Suprapubic skin (tissue), 4 donors: ENCODE data around the gene LSM2. TPM values are rescaled to one million over a fixed set of nuclear protein-coding genes. Genes with fewer than 3 reads are reported as not detected.
"Not testable (repeated sequence)": the region's sequence is repeated elsewhere in the genome, so short reads cannot be mapped to it uniquely, and the experiment has no call there.

Source experiments
- DNase-seq, 2 donors: peaks; one replicate each; pipeline ENCODE4 v3.0.0-alpha.2; 2019; ENCODE audit warnings: low spot score in 2 of 2
- H3K27ac ChIP-seq: fragments of 200-600 bp; sonication (generic); one replicate; pipeline ENCODE4 v1.5.1; 2019
- H3K27me3 ChIP-seq: fragments of 200-600 bp; sonication (generic); one replicate; pipeline ENCODE4 v1.5.1; 2019
- H3K36me3 ChIP-seq: fragments of 200-600 bp; sonication (generic); one replicate; pipeline ENCODE4 v1.5.1; 2019
- H3K4me1 ChIP-seq: fragments of 200-600 bp; sonication (generic); one replicate; pipeline ENCODE4 v1.5.1; 2019
- H3K4me3 ChIP-seq: fragments of 200-600 bp; sonication (generic); one replicate; pipeline ENCODE4 v1.5.1; 2019; ENCODE audit warnings: mild to moderate bottlenecking
- H3K9me3 ChIP-seq: fragments of 200-600 bp; sonication (generic); one replicate; pipeline ENCODE4 v1.5.1; 2019
- CTCF ChIP-seq, 2 donors: fragments of 200-600 bp in 1 of 2; fragments of 450-650 bp in 1 of 2; sonication (generic) in 1 of 2; IDR thresholded peaks; one replicate each; pipeline ENCODE4 v1.5.1; 2016 to 2019; ENCODE audit warnings: antibody characterized with exemption in 2 of 2, mild to moderate bottlenecking in 1 of 2, moderate library complexity in 1 of 2
- EP300 ChIP-seq: sonication (generic); formaldehyde crosslinking; IDR thresholded peaks from one replicate; pipeline ENCODE4 v1.6.1; 2017; ENCODE audit warnings: antibody characterized with exemption
- POLR2A ChIP-seq, 2 donors: fragments of 450-650 bp; IDR thresholded peaks; one replicate each; pipeline ENCODE4 v1.6.1; 2017; ENCODE audit warnings: antibody characterized with exemption in 2 of 2, mild to moderate bottlenecking in 2 of 2, moderate library complexity in 2 of 2
- POLR2AphosphoS5 ChIP-seq, 3 donors: sonication (generic); formaldehyde crosslinking; IDR thresholded peaks; one replicate each; pipeline ENCODE4 v1.6.1; 2017; ENCODE audit warnings: antibody characterized with exemption in 3 of 3
- WGBS: methylation state at CpG from one replicate; pipeline ENCODE4 v1.1.5; 2018; 5-methylcytosine and 5-hydroxymethylcytosine counted together
- total RNA-seq, 4 donors: library from RNA; depleted of rRNA; stranded (reverse); fragments of >200 nt; gene quantifications; one replicate each; pipeline ENCODE4 v1.1.0, GENCODE V29; 2016

LSM2 gene
- total RNA-seq, 4 donors from 2014 or later, result 21.7 to 39.5 (median 30.2) TPM

GRCh38 chr6:31830886-31831335 is 24.1 kb upstream of the LSM2 start:
- Histone ChIP-seq H3K27me3 (no peaks in the 10 kb centered on the region), H3K4me1 (peaks cover 48% of the 10 kb centered on the region), H3K27ac (peak overlapping the region; percentile 68), H3K36me3 (no peaks in the 10 kb centered on the region), H3K9me3 (no peaks in the 10 kb centered on the region), H3K4me3 (peak overlapping the region; percentile 57)
- 29% methylated on average over 6 of the region's 6 CpGs for WGBS
- TF ChIP-seq POLR2A (IDR thresholded peaks at IDR 0.05) (no peak), CTCF (IDR thresholded peaks at IDR 0.05) (no peak), EP300 (no peak), POLR2AphosphoS5 (IDR thresholded peaks at IDR 0.05) (no peak)
- DNase-seq, result no peak

- H3K27me3 ChIP-seq, result no peaks in the 10 kb centered on the region
- under 1% methylated on average over 4 of the region's 15 CpGs for WGBS
- peak overlapping the region; percentile 57 for H3K4me3 ChIP-seq
- TF ChIP-seq EP300, result no peak
- peak in 1 of 2 donors; percentile 11 for TF ChIP-seq CTCF (IDR thresholded peaks at IDR 0.05)
- no peaks in the 10 kb centered on the region for H3K9me3 ChIP-seq
- no peak overlapping the region for H3K27ac ChIP-seq
- H3K36me3 ChIP-seq, result no peaks in the 10 kb centered on the region
- no peak for DNase-seq
- peaks cover 51% of the 10 kb centered on the region for H3K4me1 ChIP-seq
Measured at GRCh38 chr6:31829633-31830283, 23.0 kb upstream of the LSM2 start.

GRCh38 chr6:31827286-31828079 is 20.7 kb upstream of the LSM2 start, which contains the start of gene HSPA1B:
Gene HSPA1B (plus strand): TSS chr6:31827738. CDS start chr6:31827951, 213 bp downstream.
- WGBS, result 0% methylated on average over 8 of the region's 56 CpGs
- DNase-seq, result peak; percentile 99 to 100
- H3K9me3 ChIP-seq, result no peaks in the 10 kb centered on the region
- H3K36me3 ChIP-seq, result no peaks in the 10 kb centered on the region
- H3K27me3 ChIP-seq, result no peaks in the 10 kb centered on the region
- peak within 1 kb of the TSS; percentile 96 for H3K27ac ChIP-seq
- H3K4me1 ChIP-seq, result peaks cover 60% of the 10 kb centered on the region
- peak; percentile 97 to 99 (median 97) for TF ChIP-seq POLR2AphosphoS5 (IDR thresholded peaks at IDR 0.05)
- no peak for TF ChIP-seq CTCF (IDR thresholded peaks at IDR 0.05)
- TF ChIP-seq EP300, result no peak
- peak; percentile 99 to 100 for TF ChIP-seq POLR2A (IDR thresholded peaks at IDR 0.05)
- H3K4me3 ChIP-seq, result peak within 1 kb of the TSS; percentile 70

GRCh38 chr6:31826793-31827285 is 20.1 kb upstream of the LSM2 start:
- no peaks in the 10 kb centered on the region for H3K36me3 ChIP-seq
- peaks cover 58% of the 10 kb centered on the region for H3K4me1 ChIP-seq
- TF ChIP-seq CTCF (IDR thresholded peaks at IDR 0.05), result no peak
- TF ChIP-seq EP300, result no peak
- peak; percentile 11 to 51 (median 16) for TF ChIP-seq POLR2AphosphoS5 (IDR thresholded peaks at IDR 0.05)
- TF ChIP-seq POLR2A (IDR thresholded peaks at IDR 0.05), result peak in 1 of 2 donors; percentile 48
- peak; percentile 95 to 97 for DNase-seq
- no peaks in the 10 kb centered on the region for H3K9me3 ChIP-seq
- peak overlapping the region; percentile 70 for H3K4me3 ChIP-seq
- under 1% methylated on average over 13 of the region's 13 CpGs for WGBS
- H3K27me3 ChIP-seq, result no peaks in the 10 kb centered on the region
- peak overlapping the region; percentile 96 for H3K27ac ChIP-seq

- no peaks in the 10 kb centered on the region for H3K27me3 ChIP-seq
- no peaks in the 10 kb centered on the region for H3K9me3 ChIP-seq
- DNase-seq, result no peak
- H3K36me3 ChIP-seq, result no peaks in the 10 kb centered on the region
- H3K4me1 ChIP-seq, result peaks cover 57% of the 10 kb centered on the region
- TF ChIP-seq POLR2A (IDR thresholded peaks at IDR 0.05) (no peak), EP300 (no peak), CTCF (IDR thresholded peaks at IDR 0.05) (no peak), POLR2AphosphoS5 (IDR thresholded peaks at IDR 0.05) (no peak)
- peak overlapping the region; percentile 96 for H3K27ac ChIP-seq
- WGBS, result 45% methylated on average over 4 of the region's 4 CpGs
- H3K4me3 ChIP-seq, result peak overlapping the region; percentile 70
Measured at GRCh38 chr6:31825553-31825952, 18.8 kb upstream of the LSM2 start.

- H3K4me1 ChIP-seq, result peaks cover 74% of the 10 kb centered on the region
Measured at GRCh38 chr6:31823592-31824196, 16.9 kb upstream of the LSM2 start.

More at GRCh38 chr6:31823592-31824196, 16.9 kb upstream of the LSM2 start:
- H3K36me3 ChIP-seq, H3K27me3 ChIP-seq, H3K9me3 ChIP-seq, H3K4me3 ChIP-seq, DNase-seq: not testable (repeated sequence)
- peak overlapping the region; percentile 96 for H3K27ac ChIP-seq
- 60% methylated on average over 9 of the region's 9 CpGs for WGBS
